ENCODE data around the gene ZYG11A.

DNA sequence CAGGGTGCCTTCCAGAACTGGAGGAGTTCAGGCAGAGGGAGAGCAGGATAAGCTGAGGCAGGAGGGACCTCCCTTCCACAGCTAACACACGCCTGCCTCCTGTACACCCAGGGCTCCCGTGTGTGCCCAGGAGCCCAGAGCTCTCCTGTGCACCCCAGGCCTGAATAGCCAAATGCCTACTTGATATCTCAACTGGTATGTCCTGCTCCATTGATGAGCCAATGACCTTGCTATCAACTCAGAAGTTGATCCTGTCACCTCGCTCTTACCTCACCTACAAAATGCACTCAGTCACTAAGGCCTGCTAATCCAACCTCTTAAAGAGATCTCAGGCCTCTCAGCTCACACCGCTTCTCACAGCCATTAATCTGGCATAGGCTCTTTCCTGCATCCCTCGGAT is 71.9 kb downstream of the ZYG11A start:
- TF ChIP-seq, protein P1, sequence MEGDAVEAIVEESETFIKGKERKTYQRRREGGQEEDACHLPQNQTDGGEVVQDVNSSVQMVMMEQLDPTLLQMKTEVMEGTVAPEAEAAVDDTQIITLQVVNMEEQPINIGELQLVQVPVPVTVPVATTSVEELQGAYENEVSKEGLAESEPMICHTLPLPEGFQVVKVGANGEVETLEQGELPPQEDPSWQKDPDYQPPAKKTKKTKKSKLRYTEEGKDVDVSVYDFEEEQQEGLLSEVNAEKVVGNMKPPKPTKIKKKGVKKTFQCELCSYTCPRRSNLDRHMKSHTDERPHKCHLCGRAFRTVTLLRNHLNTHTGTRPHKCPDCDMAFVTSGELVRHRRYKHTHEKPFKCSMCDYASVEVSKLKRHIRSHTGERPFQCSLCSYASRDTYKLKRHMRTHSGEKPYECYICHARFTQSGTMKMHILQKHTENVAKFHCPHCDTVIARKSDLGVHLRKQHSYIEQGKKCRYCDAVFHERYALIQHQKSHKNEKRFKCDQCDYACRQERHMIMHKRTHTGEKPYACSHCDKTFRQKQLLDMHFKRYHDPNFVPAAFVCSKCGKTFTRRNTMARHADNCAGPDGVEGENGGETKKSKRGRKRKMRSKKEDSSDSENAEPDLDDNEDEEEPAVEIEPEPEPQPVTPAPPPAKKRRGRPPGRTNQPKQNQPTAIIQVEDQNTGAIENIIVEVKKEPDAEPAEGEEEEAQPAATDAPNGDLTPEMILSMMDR (IDR thresholded peaks at IDR 0.05): no peak
- TF ChIP-seq POLR2A (IDR thresholded peaks at IDR 0.05) (no peak), POLR2AphosphoS5 (IDR thresholded peaks at IDR 0.05) (no peak)
